Measurements from ENCODE around the gene SNRPA.

The SNRPA gene

DNA sequence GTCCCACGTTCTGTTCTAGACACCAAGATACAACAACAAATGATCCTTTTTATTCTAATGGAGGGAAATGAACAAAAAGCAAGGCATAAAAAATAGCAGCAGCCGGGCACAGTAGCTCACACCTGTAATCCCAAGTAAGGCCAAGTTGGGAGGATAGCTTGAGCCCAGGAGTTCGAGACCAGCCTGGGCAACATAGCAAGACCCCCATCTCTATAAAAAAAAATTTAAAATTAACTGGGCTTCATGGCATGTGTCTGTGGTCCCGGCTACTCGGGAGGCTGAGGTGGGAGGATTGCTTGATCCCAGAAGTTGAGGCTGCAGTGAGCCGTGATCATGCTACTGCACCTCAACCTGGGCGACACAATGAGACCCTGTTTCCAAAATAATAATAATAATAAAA is 25.4 kb downstream of the SNRPA start:
- ATAC-seq = no peak
- TF ChIP-seq, protein P1, sequence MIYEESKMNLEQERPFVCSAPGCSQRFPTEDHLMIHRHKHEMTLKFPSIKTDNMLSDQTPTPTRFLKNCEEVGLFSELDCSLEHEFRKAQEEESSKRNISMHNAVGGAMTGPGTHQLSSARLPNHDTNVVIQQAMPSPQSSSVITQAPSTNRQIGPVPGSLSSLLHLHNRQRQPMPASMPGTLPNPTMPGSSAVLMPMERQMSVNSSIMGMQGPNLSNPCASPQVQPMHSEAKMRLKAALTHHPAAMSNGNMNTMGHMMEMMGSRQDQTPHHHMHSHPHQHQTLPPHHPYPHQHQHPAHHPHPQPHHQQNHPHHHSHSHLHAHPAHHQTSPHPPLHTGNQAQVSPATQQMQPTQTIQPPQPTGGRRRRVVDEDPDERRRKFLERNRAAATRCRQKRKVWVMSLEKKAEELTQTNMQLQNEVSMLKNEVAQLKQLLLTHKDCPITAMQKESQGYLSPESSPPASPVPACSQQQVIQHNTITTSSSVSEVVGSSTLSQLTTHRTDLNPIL (CRISPR knock-in tag; IDR thresholded peaks at IDR 0.05; ENCODE audit: low read depth) = no peak
- no peak for TF ChIP-seq ZFP3 (CRISPR knock-in tag; IDR thresholded peaks at IDR 0.05)
- no peak for TF ChIP-seq GLIS3 (CRISPR knock-in tag; IDR thresholded peaks at IDR 0.05)
- no peak for TF ChIP-seq ESRRG (CRISPR knock-in tag; IDR thresholded peaks at IDR 0.05)
- TF ChIP-seq ZNF8 (CRISPR knock-in tag; IDR thresholded peaks at IDR 0.05) = no peak
- TF ChIP-seq ZNF70 (CRISPR knock-in tag; IDR thresholded peaks at IDR 0.05) = no peak
- TF ChIP-seq, protein P2, sequence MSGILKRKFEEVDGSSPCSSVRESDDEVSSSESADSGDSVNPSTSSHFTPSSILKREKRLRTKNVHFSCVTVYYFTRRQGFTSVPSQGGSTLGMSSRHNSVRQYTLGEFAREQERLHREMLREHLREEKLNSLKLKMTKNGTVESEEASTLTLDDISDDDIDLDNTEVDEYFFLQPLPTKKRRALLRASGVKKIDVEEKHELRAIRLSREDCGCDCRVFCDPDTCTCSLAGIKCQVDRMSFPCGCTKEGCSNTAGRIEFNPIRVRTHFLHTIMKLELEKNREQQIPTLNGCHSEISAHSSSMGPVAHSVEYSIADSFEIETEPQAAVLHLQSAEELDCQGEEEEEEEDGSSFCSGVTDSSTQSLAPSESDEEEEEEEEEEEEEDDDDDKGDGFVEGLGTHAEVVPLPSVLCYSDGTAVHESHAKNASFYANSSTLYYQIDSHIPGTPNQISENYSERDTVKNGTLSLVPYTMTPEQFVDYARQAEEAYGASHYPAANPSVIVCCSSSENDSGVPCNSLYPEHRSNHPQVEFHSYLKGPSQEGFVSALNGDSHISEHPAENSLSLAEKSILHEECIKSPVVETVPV (CRISPR knock-in tag; IDR thresholded peaks at IDR 0.05) = no peak
- TF ChIP-seq PPARA (CRISPR knock-in tag; IDR thresholded peaks at IDR 0.05; ENCODE audit: borderline replicate concordance) = no peak
- no peak for TF ChIP-seq OSR1 (CRISPR knock-in tag; IDR thresholded peaks at IDR 0.05)
- TF ChIP-seq, protein P3, sequence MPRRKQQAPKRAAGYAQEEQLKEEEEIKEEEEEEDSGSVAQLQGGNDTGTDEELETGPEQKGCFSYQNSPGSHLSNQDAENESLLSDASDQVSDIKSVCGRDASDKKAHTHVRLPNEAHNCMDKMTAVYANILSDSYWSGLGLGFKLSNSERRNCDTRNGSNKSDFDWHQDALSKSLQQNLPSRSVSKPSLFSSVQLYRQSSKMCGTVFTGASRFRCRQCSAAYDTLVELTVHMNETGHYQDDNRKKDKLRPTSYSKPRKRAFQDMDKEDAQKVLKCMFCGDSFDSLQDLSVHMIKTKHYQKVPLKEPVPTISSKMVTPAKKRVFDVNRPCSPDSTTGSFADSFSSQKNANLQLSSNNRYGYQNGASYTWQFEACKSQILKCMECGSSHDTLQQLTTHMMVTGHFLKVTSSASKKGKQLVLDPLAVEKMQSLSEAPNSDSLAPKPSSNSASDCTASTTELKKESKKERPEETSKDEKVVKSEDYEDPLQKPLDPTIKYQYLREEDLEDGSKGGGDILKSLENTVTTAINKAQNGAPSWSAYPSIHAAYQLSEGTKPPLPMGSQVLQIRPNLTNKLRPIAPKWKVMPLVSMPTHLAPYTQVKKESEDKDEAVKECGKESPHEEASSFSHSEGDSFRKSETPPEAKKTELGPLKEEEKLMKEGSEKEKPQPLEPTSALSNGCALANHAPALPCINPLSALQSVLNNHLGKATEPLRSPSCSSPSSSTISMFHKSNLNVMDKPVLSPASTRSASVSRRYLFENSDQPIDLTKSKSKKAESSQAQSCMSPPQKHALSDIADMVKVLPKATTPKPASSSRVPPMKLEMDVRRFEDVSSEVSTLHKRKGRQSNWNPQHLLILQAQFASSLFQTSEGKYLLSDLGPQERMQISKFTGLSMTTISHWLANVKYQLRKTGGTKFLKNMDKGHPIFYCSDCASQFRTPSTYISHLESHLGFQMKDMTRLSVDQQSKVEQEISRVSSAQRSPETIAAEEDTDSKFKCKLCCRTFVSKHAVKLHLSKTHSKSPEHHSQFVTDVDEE (CRISPR knock-in tag; IDR thresholded peaks at IDR 0.05) = no peak
- TF ChIP-seq BACH2 (CRISPR knock-in tag; IDR thresholded peaks at IDR 0.05; ENCODE audit: borderline replicate concordance) = no peak
- TF ChIP-seq TCF4 (CRISPR knock-in tag; IDR thresholded peaks at IDR 0.05; ENCODE audit: borderline replicate concordance) = no peak
- no peak for TF ChIP-seq CSDC2 (CRISPR knock-in tag; IDR thresholded peaks at IDR 0.05)
- TF ChIP-seq TOX (CRISPR knock-in tag; IDR thresholded peaks at IDR 0.05; ENCODE audit: borderline replicate concordance) = no peak
- TF ChIP-seq ZNF565 (CRISPR knock-in tag; conservative IDR thresholded peaks at IDR 0.05; ENCODE audit: low read depth) = no peak
- TF ChIP-seq, protein P4, sequence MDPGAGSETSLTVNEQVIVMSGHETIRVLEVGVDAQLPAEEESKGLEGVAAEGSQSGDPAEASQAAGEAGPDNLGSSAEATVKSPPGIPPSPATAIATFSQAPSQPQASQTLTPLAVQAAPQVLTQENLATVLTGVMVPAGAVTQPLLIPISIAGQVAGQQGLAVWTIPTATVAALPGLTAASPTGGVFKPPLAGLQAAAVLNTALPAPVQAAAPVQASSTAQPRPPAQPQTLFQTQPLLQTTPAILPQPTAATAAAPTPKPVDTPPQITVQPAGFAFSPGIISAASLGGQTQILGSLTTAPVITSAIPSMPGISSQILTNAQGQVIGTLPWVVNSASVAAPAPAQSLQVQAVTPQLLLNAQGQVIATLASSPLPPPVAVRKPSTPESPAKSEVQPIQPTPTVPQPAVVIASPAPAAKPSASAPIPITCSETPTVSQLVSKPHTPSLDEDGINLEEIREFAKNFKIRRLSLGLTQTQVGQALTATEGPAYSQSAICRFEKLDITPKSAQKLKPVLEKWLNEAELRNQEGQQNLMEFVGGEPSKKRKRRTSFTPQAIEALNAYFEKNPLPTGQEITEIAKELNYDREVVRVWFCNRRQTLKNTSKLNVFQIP (CRISPR knock-in tag; IDR thresholded peaks at IDR 0.05; ENCODE audit: borderline replicate concordance, low read depth) = no peak
- no peak for TF ChIP-seq SNAI2 (CRISPR knock-in tag; IDR thresholded peaks at IDR 0.05)

DNA sequence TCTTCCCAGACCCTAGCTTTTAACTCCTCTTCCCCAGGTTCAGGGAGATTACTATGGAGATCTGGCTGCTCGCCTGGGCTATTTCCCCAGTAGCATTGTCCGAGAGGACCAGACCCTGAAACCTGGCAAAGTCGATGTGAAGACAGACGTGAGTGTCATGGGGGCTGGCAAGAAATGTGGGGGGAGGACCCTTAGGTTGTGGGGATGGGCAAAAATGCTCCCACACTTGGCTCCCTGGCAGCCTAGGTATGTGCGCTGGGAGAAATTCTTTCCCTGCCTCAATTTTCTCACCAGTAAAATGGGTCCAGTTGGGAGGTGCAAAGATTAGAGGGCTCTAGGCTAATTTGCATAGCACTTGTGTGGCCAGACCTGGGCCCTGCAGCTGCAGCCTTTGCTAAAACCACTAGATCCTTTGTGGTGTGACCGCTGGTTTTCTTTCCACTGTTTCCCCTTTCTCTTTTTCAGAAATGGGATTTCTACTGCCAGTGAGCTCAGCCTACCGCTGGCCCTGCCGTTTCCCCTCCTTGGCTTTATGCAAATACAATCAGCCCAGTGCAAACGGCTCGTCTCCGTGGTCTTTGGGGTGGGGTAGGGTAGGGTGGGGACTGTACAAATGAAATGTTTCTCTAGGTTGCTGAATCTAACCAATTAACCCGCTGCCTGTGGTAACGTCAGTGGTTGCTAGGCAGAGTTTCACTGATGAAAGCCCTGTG is 26.1 kb downstream of the SNRPA start:
- peak; percentile 85 for ATAC-seq
- no peak for TF ChIP-seq SNAI2 (CRISPR knock-in tag; IDR thresholded peaks at IDR 0.05)
- peak; percentile 74 for TF ChIP-seq ZNF70 (CRISPR knock-in tag; IDR thresholded peaks at IDR 0.05)

DNA sequence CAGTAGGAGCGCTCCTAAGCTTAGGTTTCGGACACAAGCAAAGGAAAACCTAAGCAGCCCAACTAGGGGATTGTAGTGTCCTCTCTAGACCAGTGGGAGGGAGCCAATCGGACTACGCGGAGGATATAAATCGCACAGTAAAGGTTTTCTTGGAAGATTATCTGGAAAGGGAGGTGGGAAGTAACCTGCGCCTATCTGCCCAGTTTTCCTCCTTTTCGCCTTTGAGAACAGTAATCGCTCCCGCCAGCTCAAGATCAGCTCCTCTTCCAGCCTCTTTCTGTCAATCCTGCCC is 26.6 kb downstream of the SNRPA start:
- ATAC-seq = no peak
- TF ChIP-seq, protein P5, sequence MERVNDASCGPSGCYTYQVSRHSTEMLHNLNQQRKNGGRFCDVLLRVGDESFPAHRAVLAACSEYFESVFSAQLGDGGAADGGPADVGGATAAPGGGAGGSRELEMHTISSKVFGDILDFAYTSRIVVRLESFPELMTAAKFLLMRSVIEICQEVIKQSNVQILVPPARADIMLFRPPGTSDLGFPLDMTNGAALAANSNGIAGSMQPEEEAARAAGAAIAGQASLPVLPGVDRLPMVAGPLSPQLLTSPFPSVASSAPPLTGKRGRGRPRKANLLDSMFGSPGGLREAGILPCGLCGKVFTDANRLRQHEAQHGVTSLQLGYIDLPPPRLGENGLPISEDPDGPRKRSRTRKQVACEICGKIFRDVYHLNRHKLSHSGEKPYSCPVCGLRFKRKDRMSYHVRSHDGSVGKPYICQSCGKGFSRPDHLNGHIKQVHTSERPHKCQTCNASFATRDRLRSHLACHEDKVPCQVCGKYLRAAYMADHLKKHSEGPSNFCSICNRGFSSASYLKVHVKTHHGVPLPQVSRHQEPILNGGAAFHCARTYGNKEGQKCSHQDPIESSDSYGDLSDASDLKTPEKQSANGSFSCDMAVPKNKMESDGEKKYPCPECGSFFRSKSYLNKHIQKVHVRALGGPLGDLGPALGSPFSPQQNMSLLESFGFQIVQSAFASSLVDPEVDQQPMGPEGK (CRISPR knock-in tag; IDR thresholded peaks at IDR 0.05; ENCODE audit: borderline replicate concordance) = no peak
- TF ChIP-seq ZNF70 (CRISPR knock-in tag; IDR thresholded peaks at IDR 0.05) (no peak), PPARA (CRISPR knock-in tag; IDR thresholded peaks at IDR 0.05; ENCODE audit: borderline replicate concordance) (no peak), ESRRG (CRISPR knock-in tag; IDR thresholded peaks at IDR 0.05) (no peak), CSDC2 (CRISPR knock-in tag; IDR thresholded peaks at IDR 0.05) (no peak), ZNF565 (CRISPR knock-in tag; conservative IDR thresholded peaks at IDR 0.05; ENCODE audit: low read depth) (no peak), OSR1 (CRISPR knock-in tag; IDR thresholded peaks at IDR 0.05) (no peak), GLIS3 (CRISPR knock-in tag; IDR thresholded peaks at IDR 0.05) (no peak), ARNTL (CRISPR knock-in tag; IDR thresholded peaks at IDR 0.05; ENCODE audit: borderline replicate concordance, low read depth) (no peak), TCF4 (CRISPR knock-in tag; IDR thresholded peaks at IDR 0.05; ENCODE audit: borderline replicate concordance) (no peak)
- TF ChIP-seq, protein P3 (CRISPR knock-in tag; IDR thresholded peaks at IDR 0.05) = no peak
- TF ChIP-seq, protein P4 (CRISPR knock-in tag; IDR thresholded peaks at IDR 0.05; ENCODE audit: borderline replicate concordance, low read depth) = no peak
